Fibroblast of skin of right quadriceps (primary cell): Measurements from ENCODE around the gene NUDT3.
A peak's percentile ranks its signal among the peaks of the same experiment; 100 is the strongest.

ENCODE experiments used
- DNase-seq: peaks from one replicate; pipeline ENCODE4 v3.0.0-alpha.2; 2013

The NUDT3 gene

GRCh38 chr6:34236443-34237315 is 155.8 kb downstream of the NUDT3 start, which contains the start of gene HMGA1:
TSS of gene HMGA1 (plus strand) at chr6:34236873. CDS start at chr6:34240781, 3,908 bp downstream.
- peak; percentile 89 for DNase-seq

- DNase-seq: peak; percentile 39
Measured at GRCh38 chr6:34236131-34236442, 156.4 kb downstream of the NUDT3 start.

- peak; percentile 95 for DNase-seq
Measured at GRCh38 chr6:34235307-34236130, 156.9 kb downstream of the NUDT3 start.

- no peak for DNase-seq
Measured at GRCh38 chr6:34234667-34235306, 157.7 kb downstream of the NUDT3 start.

GRCh38 chr6:34233867-34234266 is 158.6 kb downstream of the NUDT3 start:
- DNase-seq: no peak

GRCh38 chr6:34232901-34233300 is 159.6 kb downstream of the NUDT3 start:
- no peak for DNase-seq

GRCh38 chr6:34231566-34232336 is 160.7 kb downstream of the NUDT3 start:
- DNase-seq: no peak

DNA sequence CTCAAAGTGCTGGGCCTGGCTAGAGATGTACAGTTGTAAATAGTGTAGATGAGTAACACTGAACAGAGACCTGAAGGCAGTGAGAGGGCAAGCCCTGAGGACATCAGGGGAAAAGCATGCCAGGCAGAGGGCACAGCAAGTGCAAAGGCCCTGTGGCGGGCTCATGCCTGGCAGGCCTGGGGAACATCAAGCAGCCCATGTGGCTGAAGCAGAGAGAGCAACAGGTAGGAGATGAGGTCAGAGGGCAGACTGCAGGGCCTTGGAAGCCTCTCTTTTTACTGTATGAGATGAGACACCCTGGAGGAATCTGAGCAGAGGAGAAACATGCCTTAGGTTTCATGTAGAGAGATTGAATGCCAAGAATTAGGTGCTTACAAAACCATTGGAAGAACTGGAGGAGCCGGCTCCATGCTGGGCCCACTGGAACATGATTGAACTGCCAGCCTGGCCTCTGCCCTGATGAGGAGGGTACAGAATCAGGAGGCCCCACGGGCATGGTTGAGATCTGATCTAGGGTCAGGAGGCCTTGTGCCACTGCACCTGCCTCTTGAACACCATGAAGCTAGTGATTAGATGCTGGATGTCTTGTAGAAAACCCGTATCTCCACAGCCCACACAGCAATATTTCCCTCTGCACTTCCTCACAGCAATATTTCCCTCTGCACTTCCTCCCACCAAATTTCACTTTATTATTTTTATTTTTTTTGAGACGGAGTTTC is 161.7 kb downstream of the NUDT3 start:
- no peak for DNase-seq

DNA sequence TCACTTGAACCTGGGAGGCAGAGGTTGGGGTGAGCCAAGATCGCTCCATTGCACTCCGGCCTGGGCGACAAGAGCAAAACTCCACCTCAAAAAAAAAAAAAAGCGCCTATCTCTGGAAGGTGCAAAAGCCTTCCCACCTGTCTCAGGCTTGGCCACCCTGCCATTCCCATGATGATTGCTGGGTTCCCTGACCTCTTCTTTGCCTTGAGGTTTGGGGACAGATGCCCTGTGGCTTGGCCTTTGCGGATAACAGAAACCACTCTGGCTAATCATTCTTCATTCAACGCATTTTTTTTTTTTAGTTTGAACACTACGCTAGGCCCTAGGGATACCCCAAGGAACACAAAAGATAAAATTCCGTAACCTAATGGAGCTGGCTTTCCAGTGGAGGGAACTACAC is 162.6 kb downstream of the NUDT3 start:
- no peak for DNase-seq
